B cell (primary cell): ENCODE measurements around the gene TEX12. TPM values are rescaled to one million over a fixed set of nuclear protein-coding genes. Genes with fewer than 3 reads are reported as not detected.
"Not testable (repeated sequence)": the region's sequence is repeated elsewhere in the genome, so short reads cannot be mapped to it uniquely, and the experiment has no call there.

Experiments
- ATAC-seq: fragments of 200-7000 bp; cut with Tn5 transposase; one replicate; pipeline ENCODE4 v1.10.0; 2021; ENCODE audit warnings: low read depth, mild to moderate bottlenecking, moderate number of reproducible peaks, moderate library complexity
- CTCF ChIA-PET: fragments of 350-600 bp; sonication (Branson Sonifier 250); formaldehyde crosslinking; loops from one replicate; lab custom pipeline; 2021; ENCODE audit warnings: antibody characterized with exemption, inconsistent platforms; lab: Charles Lee
- POLR2A ChIA-PET: fragments of 350-600 bp; sonication (Branson Sonifier 250); formaldehyde crosslinking; loops from one replicate; lab custom pipeline; 2021; ENCODE audit warnings: antibody characterized with exemption; lab: Charles Lee
- DNase-seq: peaks from one replicate; pipeline ENCODE4 v3.0.0; 2013
- H2AFZ ChIP-seq: 2 replicates; pipeline ENCODE4 v1.6.1; 2012; ENCODE audit warnings: mild to moderate bottlenecking, low read depth, low read length; ENCODE audit not compliant: insufficient read depth, poor library complexity, severe bottlenecking
- H3K27ac ChIP-seq, 2 donors: 1 replicate in 1 of 2; 2 replicates in 1 of 2; pipeline ENCODE4 v1.5.1; 2012 to 2013; ENCODE audit warnings: low read length in 2 of 2, mild to moderate bottlenecking in 2 of 2, moderate library complexity in 1 of 2
- H3K27me3 ChIP-seq, 4 experiments: fragments of 200-600 bp in 1 of 4; sonication (generic) in 1 of 4; replicated peaks in 1 of 4; 1 replicate in 2 of 4; 2 replicates in 2 of 4; pipeline versions ENCODE4 v1.6.1 to v1.7.0; 2013 to 2016; ENCODE audit warnings: low read length in 3 of 4, mild to moderate bottlenecking in 2 of 4, mixed read lengths in 1 of 4, moderate library complexity in 1 of 4; ENCODE audit not compliant: insufficient read depth in 4 of 4, control insufficient read depth in 3 of 4; ENCODE audit errors: control extremely low read depth in 1 of 4
- H3K36me3 ChIP-seq, 2 experiments: replicated peaks in 1 of 2; 1 replicate in 1 of 2; 2 replicates in 1 of 2; pipeline versions ENCODE4 v1.6.1 to v1.7.1; 2013; ENCODE audit warnings: low read length in 1 of 2; ENCODE audit not compliant: insufficient read depth in 2 of 2, control insufficient read depth in 1 of 2; ENCODE audit errors: control extremely low read depth in 1 of 2, extremely low read depth in 1 of 2
- H3K4me1 ChIP-seq, 2 donors: fragments of 200-600 bp in 1 of 2; sonication (generic) in 1 of 2; 1 replicate in 1 of 2; 2 replicates in 1 of 2; pipeline versions ENCODE4 v1.5.1 to v1.6.1; 2013 to 2017; ENCODE audit warnings: low read length in 2 of 2; ENCODE audit not compliant: control insufficient read depth in 2 of 2, insufficient read depth in 2 of 2
- H3K4me2 ChIP-seq: replicated peaks from 2 replicates; pipeline ENCODE3; 2012; ENCODE audit warnings: mild to moderate bottlenecking, low read depth, low read length; ENCODE audit not compliant: poor library complexity, severe bottlenecking
- H3K4me3 ChIP-seq, 5 experiments: fragments of 200-600 bp in 1 of 5; sonication (generic) in 1 of 5; 1 replicate in 3 of 5; 2 replicates in 2 of 5; pipeline versions ENCODE4 v1.5.1 to v1.7.0; 2011 to 2016; ENCODE audit warnings: low read length in 4 of 5, mild to moderate bottlenecking in 4 of 5, low read depth in 2 of 5, control low read depth in 1 of 5, moderate library complexity in 1 of 5; ENCODE audit not compliant: insufficient read depth in 1 of 5; ENCODE audit errors: control extremely low read depth in 1 of 5, extremely low read depth in 1 of 5
- H3K79me2 ChIP-seq: fragments of 200-600 bp; sonication (generic); one replicate; pipeline ENCODE4 v1.6.0; 2016; ENCODE audit warnings: low read length; ENCODE audit not compliant: control insufficient read depth, insufficient read depth
- H3K9ac ChIP-seq: fragments of 200-600 bp; sonication (generic); 2 replicates; pipeline ENCODE4 v1.6.1; 2017; ENCODE audit warnings: mild to moderate bottlenecking, low read length, moderate library complexity
- H3K9me3 ChIP-seq, 3 donors: one replicate each; pipeline versions ENCODE4 v1.6.1 to v1.7.1; 2013; ENCODE audit warnings: low read length in 2 of 3; ENCODE audit not compliant: control insufficient read depth in 2 of 3, insufficient read depth in 1 of 3; ENCODE audit errors: control extremely low read depth in 1 of 3
- H4K20me1 ChIP-seq: 2 replicates; pipeline ENCODE4 v1.6.0; 2012; ENCODE audit warnings: mild to moderate bottlenecking, low read length; ENCODE audit not compliant: insufficient read depth, control insufficient read depth, poor library complexity, severe bottlenecking
- H3K27ac Mint-ChIP-seq: one replicate; pipeline ENCODE4 v1.8.0; 2021; ENCODE audit warnings: mixed read lengths
- H3K27me3 Mint-ChIP-seq: one replicate; pipeline ENCODE4 v1.8.0; 2021; ENCODE audit warnings: mixed read lengths
- H3K4me1 Mint-ChIP-seq: one replicate; pipeline ENCODE4 v1.8.0; 2021; ENCODE audit warnings: mixed read lengths
- H3K4me3 Mint-ChIP-seq: one replicate; pipeline ENCODE4 v1.8.0; 2021; ENCODE audit warnings: mixed read lengths
- H3K9me3 Mint-ChIP-seq: one replicate; pipeline ENCODE4 v1.8.0; 2022; ENCODE audit warnings: mixed read lengths; ENCODE audit not compliant: insufficient read depth
- EZH2 ChIP-seq: IDR thresholded peaks from 2 replicates; pipeline ENCODE4 v1.6.1; 2012; ENCODE audit warnings: borderline replicate concordance, low read depth, mild to moderate bottlenecking, moderate library complexity, low read length; ENCODE audit not compliant: insufficient read depth, poor library complexity, severe bottlenecking
- WGBS: methylation state at CpG from one replicate; pipeline ENCODE4 v1.1.5; 2013; ENCODE audit warnings: missing lambda C conversion rate; ENCODE audit not compliant: insufficient coverage; 5-methylcytosine and 5-hydroxymethylcytosine counted together
- intact Hi-C: fragments of 100-400 bp; cut with micrococcal nuclease; formaldehyde crosslinking; loops from one replicate; pipeline ENCODE4 v1.10.0; 2022
- polyA plus RNA-seq: library from polyadenylated mRNA; depleted of rRNA; stranded (reverse); fragments of >200 nt; gene quantifications from 2 replicates; pipeline ENCODE4 v1.2.3, GENCODE V29; 2012
- total RNA-seq, 2 donors: library from RNA; stranded (reverse); fragments of 120-200 nt in 1 of 2; gene quantifications; 1 replicate in 1 of 2; 2 replicates in 1 of 2; pipeline versions ENCODE4 v1.2.3 to v1.2.4, GENCODE V29; 2013 to 2022
- TF ChIP-seq, protein P1 (sequence below): fragments of 200-600 bp; IDR thresholded peaks from one replicate; pipeline ENCODE4 v1.8.0; 2022; ENCODE audit warnings: antibody characterized with exemption, mild to moderate bottlenecking

TEX12 gene
- total and polyA plus RNA-seq, 2 donors (not counting 1 experiment from before 2014, with no cell fraction given): 0.10 to 0.47 TPM

- ATAC-seq: no peak
- no peaks in the 10 kb centered on the region for H3K27me3 ChIP-seq
- no peaks in the 10 kb centered on the region for H3K36me3 ChIP-seq
- H4K20me1 ChIP-seq: no peaks in the 10 kb centered on the region
- ChIA-PET CTCF (no interaction called here), POLR2A (no interaction called here)
- H3K9ac ChIP-seq: no peak overlapping the region
- H3K27me3 Mint-ChIP-seq: peaks cover 27% of the 10 kb centered on the region
- H3K4me2 ChIP-seq: no peak overlapping the region
- no peak overlapping the region for H3K27ac Mint-ChIP-seq
- H3K4me3 Mint-ChIP-seq: no peak overlapping the region
- no peaks in the 10 kb centered on the region for H3K9me3 ChIP-seq
- intact Hi-C loops: no loop called here
- no peak overlapping the region for H3K4me3 ChIP-seq
- H3K79me2 ChIP-seq: no peaks in the 10 kb centered on the region
- H3K9me3 Mint-ChIP-seq: no peaks in the 10 kb centered on the region
- H3K4me1 Mint-ChIP-seq: peaks cover 7% of the 10 kb centered on the region
- peaks cover 0 to 3% of the 10 kb centered on the region in 2 donors for H3K4me1 ChIP-seq
- no peak overlapping the region for H2AFZ ChIP-seq
- H3K27ac ChIP-seq: no peak overlapping the region
- TF ChIP-seq, protein P1, sequence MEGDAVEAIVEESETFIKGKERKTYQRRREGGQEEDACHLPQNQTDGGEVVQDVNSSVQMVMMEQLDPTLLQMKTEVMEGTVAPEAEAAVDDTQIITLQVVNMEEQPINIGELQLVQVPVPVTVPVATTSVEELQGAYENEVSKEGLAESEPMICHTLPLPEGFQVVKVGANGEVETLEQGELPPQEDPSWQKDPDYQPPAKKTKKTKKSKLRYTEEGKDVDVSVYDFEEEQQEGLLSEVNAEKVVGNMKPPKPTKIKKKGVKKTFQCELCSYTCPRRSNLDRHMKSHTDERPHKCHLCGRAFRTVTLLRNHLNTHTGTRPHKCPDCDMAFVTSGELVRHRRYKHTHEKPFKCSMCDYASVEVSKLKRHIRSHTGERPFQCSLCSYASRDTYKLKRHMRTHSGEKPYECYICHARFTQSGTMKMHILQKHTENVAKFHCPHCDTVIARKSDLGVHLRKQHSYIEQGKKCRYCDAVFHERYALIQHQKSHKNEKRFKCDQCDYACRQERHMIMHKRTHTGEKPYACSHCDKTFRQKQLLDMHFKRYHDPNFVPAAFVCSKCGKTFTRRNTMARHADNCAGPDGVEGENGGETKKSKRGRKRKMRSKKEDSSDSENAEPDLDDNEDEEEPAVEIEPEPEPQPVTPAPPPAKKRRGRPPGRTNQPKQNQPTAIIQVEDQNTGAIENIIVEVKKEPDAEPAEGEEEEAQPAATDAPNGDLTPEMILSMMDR: no peak
- TF ChIP-seq EZH2: no peak
- WGBS: no CpG with 5 or more reads among the region's 1 CpG
- DNase-seq: no peak
Measured at GRCh38 chr11:112161012-112161411, 6.2 kb upstream of the TEX12 start.

GRCh38 chr11:112162200-112162599, 5.0 kb upstream of the TEX12 start:
- H3K36me3 ChIP-seq, DNase-seq, CTCF ChIA-PET, H3K9me3 Mint-ChIP-seq, H3K4me3 ChIP-seq, H3K4me1 Mint-ChIP-seq, H3K4me3 Mint-ChIP-seq, H3K4me1 ChIP-seq, H3K79me2 ChIP-seq, H4K20me1 ChIP-seq, POLR2A ChIA-PET, intact Hi-C loops, H3K27me3 ChIP-seq, H3K9ac ChIP-seq, H3K9me3 ChIP-seq, H3K27ac ChIP-seq, H3K4me2 ChIP-seq, H3K27ac Mint-ChIP-seq, H2AFZ ChIP-seq, ATAC-seq: not testable (repeated sequence)
- peaks cover 36% of the 10 kb centered on the region for H3K27me3 Mint-ChIP-seq
- WGBS: 100% methylated on average over 1 of the region's 1 CpG
